ENCODE measurements around the gene CR1L. TPM values are rescaled to one million over a fixed set of nuclear protein-coding genes. Genes with fewer than 3 reads are reported as not detected.

Gene CR1L
- total and polyA plus RNA-seq, 9 of the 15 experiments (the other 6 are each of a cell fraction or from before 2014, with no cell fraction given): 10.1 to 74.8 (median 34.3) TPM

- TF ChIP-seq ATF3 (IDR thresholded peaks at IDR 0.05) (0 out of 2 replicates have a peak, but pooled peaks have one; percentile 33), ATF3 (CRISPR knock-in tag; conservative IDR thresholded peaks at IDR 0.05) (no peak), ZMIZ1 (IDR thresholded peaks at IDR 0.05; ENCODE audit: low read depth in 2 of 2, low read length in 2 of 2) (no peak), CLOCK (CRISPR knock-in tag; IDR thresholded peaks at IDR 0.05; ENCODE audit: borderline replicate concordance) (no peak), PCBP2 (IDR thresholded peaks at IDR 0.05; ENCODE audit: low read depth, low read length, poor library complexity, severe bottlenecking) (no peak), RHOXF2B (CRISPR knock-in tag; conservative IDR thresholded peaks at IDR 0.05) (no peak), RCOR1 (IDR thresholded peaks at IDR 0.05; ENCODE audit: borderline replicate concordance in 1 of 2, low read depth in 2 of 2, low read length in 2 of 2) (0 out of 4 replicates have a peak, but pooled peaks of 1 of the 2 experiments have one; percentile 18), TCF3 (CRISPR knock-in tag; IDR thresholded peaks at IDR 0.05) (no peak), LARP7 (IDR thresholded peaks at IDR 0.05) (no peak), CBX3 (IDR thresholded peaks at IDR 0.05; ENCODE audit: borderline replicate concordance in 1 of 2, low read length in 2 of 2) (0 out of 3 replicates have a peak, but pooled peaks of 1 of the 2 experiments have one; percentile 17), TSC22D4 (tag; IDR thresholded peaks at IDR 0.05) (no peak), DIDO1 (tag; IDR thresholded peaks at IDR 0.05; ENCODE audit: low read depth) (no peak), ZFP36 (IDR thresholded peaks at IDR 0.05; ENCODE audit: low read depth, low read length, partially characterized antibody) (peak; percentile 83), NFE2L1 (tag; IDR thresholded peaks at IDR 0.05; ENCODE audit: borderline replicate concordance, low read depth) (0 out of 2 replicates have a peak, but pooled peaks have one; percentile 6), BHLHE40 (IDR thresholded peaks at IDR 0.05; ENCODE audit: low read length) (no peak), NFE2 (IDR thresholded peaks at IDR 0.05; ENCODE audit: low read depth) (peak; percentile 87)
These were observed 28.5 kb downstream of the CR1L start (continued) for GRCh38 chr1:207673399-207673798.

All from K562 (cell line).